Endodermal cell (in vitro differentiated cells): ENCODE data around the gene GTF2F2. TPM values are rescaled to one million over a fixed set of nuclear protein-coding genes. Genes with fewer than 3 reads are reported as not detected.

Experiments
- DNase-seq: peaks from one replicate; pipeline ENCODE4 v3.0.0-alpha.2; 2017
- H3K27ac ChIP-seq: 2 replicates; pipeline ENCODE4 v1.5.1; 2013; ENCODE audit warnings: mild to moderate bottlenecking, low read depth, low read length, moderate library complexity
- H3K27me3 ChIP-seq: 2 replicates; pipeline ENCODE4 v1.6.1; 2013; ENCODE audit warnings: mild to moderate bottlenecking, low read length, moderate library complexity; ENCODE audit not compliant: insufficient read depth, control insufficient read depth, poor library complexity, severe bottlenecking
- H3K36me3 ChIP-seq: 2 replicates; pipeline ENCODE4 v1.7.0; 2013; ENCODE audit warnings: mild to moderate bottlenecking, low read length, moderate library complexity; ENCODE audit not compliant: control insufficient read depth, insufficient read depth
- H3K4me1 ChIP-seq: one replicate; pipeline ENCODE4 v1.7.0; 2013; ENCODE audit warnings: low read length; ENCODE audit not compliant: control insufficient read depth, insufficient read depth
- H3K4me3 ChIP-seq: 2 replicates; pipeline ENCODE4 v1.5.1; 2013; ENCODE audit warnings: mild to moderate bottlenecking, low read length, moderate library complexity
- H3K9ac ChIP-seq: 2 replicates; pipeline ENCODE4 v1.6.1; 2013; ENCODE audit warnings: mild to moderate bottlenecking, low read length, moderate library complexity; ENCODE audit not compliant: poor library complexity, severe bottlenecking; ENCODE audit errors: extremely low read depth
- H3K9me3 ChIP-seq: 2 replicates; pipeline ENCODE4 v1.6.1; 2013; ENCODE audit warnings: mild to moderate bottlenecking, low read length, moderate library complexity; ENCODE audit not compliant: control insufficient read depth
- H3K27ac Mint-ChIP-seq: 2 replicates; pipeline ENCODE4 v1.8.0; 2020; ENCODE audit warnings: mixed read lengths
- H3K27me3 Mint-ChIP-seq: 2 replicates; pipeline ENCODE4 v1.8.0; 2021; ENCODE audit warnings: mild to moderate bottlenecking, mixed read lengths; ENCODE audit not compliant: insufficient read depth
- H3K36me3 Mint-ChIP-seq: 2 replicates; pipeline ENCODE4 v1.8.0; 2020; ENCODE audit warnings: low read depth, mixed read lengths
- H3K4me1 Mint-ChIP-seq: 2 replicates; pipeline ENCODE4 v1.8.0; 2020; ENCODE audit warnings: mixed read lengths
- H3K4me3 Mint-ChIP-seq: 2 replicates; pipeline ENCODE4 v1.8.0; 2020; ENCODE audit warnings: mild to moderate bottlenecking, moderate library complexity, mixed read lengths
- H3K9me3 Mint-ChIP-seq: 2 replicates; pipeline ENCODE4 v1.8.0; 2020; ENCODE audit warnings: mild to moderate bottlenecking, mixed read lengths
- WGBS, 2 experiments: methylation state at CpG; one replicate each; pipeline versions ENCODE4 v1.1.5 to v1.1.7; 2013; ENCODE audit warnings: missing lambda C conversion rate in 2 of 2, mixed read lengths in 1 of 2; ENCODE audit not compliant: insufficient coverage in 1 of 2, insufficient read length in 1 of 2; 5-methylcytosine and 5-hydroxymethylcytosine counted together
- total RNA-seq, 2 donors: library from RNA; stranded (reverse); fragmentation: NEBNext Ultra II Directional in 1 of 2; extraction: Animal tissue kit (Norgen Biotek cat#: 25700) in 1 of 2; gene quantifications; 2 replicates in 1 of 2; 3 replicates in 1 of 2; pipeline ENCODE4 v1.2.1, GENCODE V29; 2021
- TF ChIP-seq, protein P1 (sequence below): fragments of 200-600 bp; sonication (generic); conservative IDR thresholded peaks from 2 replicates; pipeline ENCODE4 v1.5.0; 2021; ENCODE audit warnings: antibody characterized with exemption, mild to moderate bottlenecking

GTF2F2 gene
- total RNA-seq, 2 donors from 2014 or later: 27.0 to 27.4 TPM

- Histone ChIP-seq H3K4me3 (no peak overlapping the region), H3K4me1 (no peaks in the 10 kb centered on the region), H3K27ac (peak overlapping the region; percentile 64), H3K27me3 (no peaks in the 10 kb centered on the region), H3K9me3 (peaks cover under 1% of the 10 kb centered on the region), H3K9ac (no peak overlapping the region), H3K36me3 (no peaks in the 10 kb centered on the region)
- TF ChIP-seq, protein P1, sequence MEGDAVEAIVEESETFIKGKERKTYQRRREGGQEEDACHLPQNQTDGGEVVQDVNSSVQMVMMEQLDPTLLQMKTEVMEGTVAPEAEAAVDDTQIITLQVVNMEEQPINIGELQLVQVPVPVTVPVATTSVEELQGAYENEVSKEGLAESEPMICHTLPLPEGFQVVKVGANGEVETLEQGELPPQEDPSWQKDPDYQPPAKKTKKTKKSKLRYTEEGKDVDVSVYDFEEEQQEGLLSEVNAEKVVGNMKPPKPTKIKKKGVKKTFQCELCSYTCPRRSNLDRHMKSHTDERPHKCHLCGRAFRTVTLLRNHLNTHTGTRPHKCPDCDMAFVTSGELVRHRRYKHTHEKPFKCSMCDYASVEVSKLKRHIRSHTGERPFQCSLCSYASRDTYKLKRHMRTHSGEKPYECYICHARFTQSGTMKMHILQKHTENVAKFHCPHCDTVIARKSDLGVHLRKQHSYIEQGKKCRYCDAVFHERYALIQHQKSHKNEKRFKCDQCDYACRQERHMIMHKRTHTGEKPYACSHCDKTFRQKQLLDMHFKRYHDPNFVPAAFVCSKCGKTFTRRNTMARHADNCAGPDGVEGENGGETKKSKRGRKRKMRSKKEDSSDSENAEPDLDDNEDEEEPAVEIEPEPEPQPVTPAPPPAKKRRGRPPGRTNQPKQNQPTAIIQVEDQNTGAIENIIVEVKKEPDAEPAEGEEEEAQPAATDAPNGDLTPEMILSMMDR: no peak
- Mint-ChIP-seq H3K27me3 (no peaks in the 10 kb centered on the region), H3K36me3 (no peaks in the 10 kb centered on the region), H3K4me3 (no peak overlapping the region), H3K27ac (no peak overlapping the region), H3K4me1 (peaks cover 13% of the 10 kb centered on the region), H3K9me3 (no peaks in the 10 kb centered on the region)
- DNase-seq: no peak
- 89 to 90% methylated on average over 2 of the region's 2 CpGs for WGBS, 2 experiments
Observed at GRCh38 chr13:45103449-45103848, 16.9 kb upstream of the GTF2F2 start.

- H3K27me3 Mint-ChIP-seq: no peaks in the 10 kb centered on the region
- Histone ChIP-seq H3K27ac (no peak overlapping the region), H3K4me3 (no peak overlapping the region), H3K36me3 (no peaks in the 10 kb centered on the region), H3K9me3 (no peaks in the 10 kb centered on the region), H3K4me1 (no peaks in the 10 kb centered on the region), H3K9ac (no peak overlapping the region), H3K27me3 (no peaks in the 10 kb centered on the region)
- H3K4me3 Mint-ChIP-seq: no peak overlapping the region
- TF ChIP-seq, protein P1: no peak
- peaks cover 18% of the 10 kb centered on the region for H3K4me1 Mint-ChIP-seq
- DNase-seq: no peak
- 92% methylated on average over 3 of the region's 3 CpGs; no CpG with 5 or more reads in 1 of the 2 experiments for WGBS, 2 experiments
- no peaks in the 10 kb centered on the region for H3K36me3 Mint-ChIP-seq
- no peaks in the 10 kb centered on the region for H3K9me3 Mint-ChIP-seq
- H3K27ac Mint-ChIP-seq: no peak overlapping the region
Observed at GRCh38 chr13:45104261-45104660, 16.0 kb upstream of the GTF2F2 start.

DNA sequence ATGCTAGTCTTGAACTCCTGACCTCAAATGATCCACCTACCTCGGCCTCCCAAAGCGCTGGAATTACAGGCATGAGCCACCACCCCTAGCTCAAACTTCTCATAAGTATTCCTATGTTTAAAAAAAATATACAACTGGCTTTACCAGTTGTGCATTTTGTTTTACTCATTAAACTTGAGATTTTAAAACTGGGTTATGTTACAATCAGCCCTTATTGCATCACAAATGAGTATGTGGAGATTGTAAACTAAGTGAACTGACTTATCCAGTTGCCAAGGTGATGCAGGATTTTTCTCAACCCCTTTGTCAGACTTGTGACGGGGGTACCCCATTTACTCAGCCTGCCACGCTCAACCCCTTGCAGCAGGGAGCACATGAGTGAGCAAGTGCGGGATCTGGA is 14.4 kb upstream of the GTF2F2 start:
- no peaks in the 10 kb centered on the region for H3K36me3 ChIP-seq
- no peaks in the 10 kb centered on the region for H3K27me3 ChIP-seq
- no peak overlapping the region for H3K9ac ChIP-seq
- H3K4me1 ChIP-seq: no peaks in the 10 kb centered on the region
- H3K27ac ChIP-seq: no peak overlapping the region
- DNase-seq: no peak
- H3K4me1 Mint-ChIP-seq: peaks cover 19% of the 10 kb centered on the region
- no peaks in the 10 kb centered on the region for H3K36me3 Mint-ChIP-seq
- TF ChIP-seq, protein P1: no peak
- no peak overlapping the region for H3K4me3 ChIP-seq
- WGBS, 2 experiments: 87 to 96% methylated on average over 4 to 5 of the region's 5 CpGs
- H3K9me3 ChIP-seq: no peaks in the 10 kb centered on the region
- no peaks in the 10 kb centered on the region for H3K27me3 Mint-ChIP-seq
- no peaks in the 10 kb centered on the region for H3K9me3 Mint-ChIP-seq
- no peak overlapping the region for H3K27ac Mint-ChIP-seq
- H3K4me3 Mint-ChIP-seq: no peak overlapping the region
